ENCODE results near the gene LAMB4. TPM values are rescaled to one million over a fixed set of nuclear protein-coding genes. Genes with fewer than 3 reads are reported as not detected.

Gene LAMB4
- total RNA-seq, 1 experiment from 2014 or later, result 0.59 TPM

- DNase-seq (ENCODE audit: extremely low read depth, low read depth), result no peak
These were observed 156.3 kb downstream of the LAMB4 start for GRCh38 chr7:107973861-107974260.

Small RNA genes within 50 kb of the gene (small RNA-seq; reads per million reads assigned to genes)
- 0 to 0.12 reads per million in 2 experiments for gene RF00012

Other genes with a start within 250 kb of the LAMB4 start
- gene DLD, start 239.2 kb downstream of the LAMB4 start, total RNA-seq (2014; rRNA removed; shearing (Covaris generic)), result 113 and 145 TPM in 2 replicates
- gene LAMB1, start 127.2 kb downstream of the LAMB4 start, total RNA-seq (2014; rRNA removed; shearing (Covaris generic)), result 144 and 146 TPM in 2 replicates

Data from NCI-H460 (cell line).